Measurements from ENCODE around the gene AXL.

The AXL gene

DNA sequence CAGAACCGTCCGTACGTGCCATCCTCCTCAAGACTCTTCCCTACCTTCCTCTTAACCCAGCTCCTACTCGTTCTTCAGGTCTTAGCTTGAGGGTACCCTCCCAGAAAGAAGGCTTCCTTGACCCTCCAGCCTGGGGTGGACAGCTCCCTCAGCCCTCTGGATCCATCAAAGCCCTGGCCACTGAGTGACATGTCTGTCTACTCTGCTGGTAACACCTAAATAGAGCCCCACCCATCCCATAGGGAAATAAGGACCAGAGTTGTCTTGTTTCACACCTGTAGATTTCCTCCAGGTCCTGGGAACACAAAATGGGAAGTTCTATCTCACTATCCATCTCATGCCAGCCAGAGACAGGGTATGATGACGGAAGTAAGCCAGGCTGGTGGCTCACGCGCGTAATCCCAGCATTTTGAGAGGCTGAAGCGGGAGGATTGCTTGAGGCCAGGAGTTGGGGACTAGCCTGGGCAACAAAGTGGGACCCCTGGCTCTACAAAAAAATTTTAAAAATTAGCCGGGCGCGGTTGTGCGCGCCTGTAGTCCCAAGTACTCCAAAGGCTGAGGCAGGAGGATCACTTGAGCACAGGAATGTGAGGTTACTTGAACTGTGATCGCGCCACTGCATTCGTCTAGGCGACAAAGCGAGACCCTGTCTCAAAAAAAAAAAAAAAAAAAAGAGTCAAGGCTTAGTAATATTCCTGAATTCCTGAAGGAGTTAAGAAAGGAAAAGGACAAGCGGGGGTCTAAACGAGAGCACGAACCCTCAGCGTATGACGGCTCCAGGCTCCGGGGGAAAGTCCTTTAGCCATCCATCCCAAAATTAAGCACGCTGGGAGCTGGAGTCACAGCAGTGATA lies 90.4 kb downstream of the AXL start:
- DNase-seq = no peak

GRCh38 chr19:41310033-41310831 lies 91.2 kb downstream of the AXL start, which contains the start of gene CCDC97:
CCDC97 (plus strand) TSS chr19:41310172; CDS start chr19:41310311, 139 bp downstream.
- DNase-seq = peak; percentile 61

GRCh38 chr19:41311072-41311471 lies 92.0 kb downstream of the AXL start:
- no peak for DNase-seq
